NCI-H510A treated with DMSO at 0.1 percent for 48 hours (cell line): Measurements from ENCODE around the gene TBC1D8.

ENCODE experiments used
- DNase-seq: peaks from one replicate; lab custom pipeline; 2025; lab: John Stamatoyannopoulos, UW

TBC1D8 gene

DNA sequence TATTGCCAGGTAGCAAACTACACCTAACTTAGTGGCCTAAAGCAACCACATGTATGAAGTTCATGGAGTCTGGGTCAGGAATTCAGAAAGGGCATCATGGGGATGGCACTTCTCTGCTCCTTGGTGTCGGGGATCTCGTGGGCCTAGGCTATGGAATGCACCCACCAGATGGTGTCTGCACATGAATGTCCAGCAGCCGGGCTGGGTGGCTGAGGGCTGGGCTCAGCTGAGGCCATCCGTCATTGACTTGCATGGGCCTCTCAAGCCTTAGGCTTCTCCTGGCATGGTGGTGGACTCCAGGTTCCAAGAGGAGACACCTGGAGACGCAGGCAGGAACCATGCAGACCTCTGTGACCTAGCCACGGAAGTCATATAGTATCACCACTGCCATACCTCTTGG is 175.1 kb downstream of the TBC1D8 start:
- DNase-seq = no peak

DNA sequence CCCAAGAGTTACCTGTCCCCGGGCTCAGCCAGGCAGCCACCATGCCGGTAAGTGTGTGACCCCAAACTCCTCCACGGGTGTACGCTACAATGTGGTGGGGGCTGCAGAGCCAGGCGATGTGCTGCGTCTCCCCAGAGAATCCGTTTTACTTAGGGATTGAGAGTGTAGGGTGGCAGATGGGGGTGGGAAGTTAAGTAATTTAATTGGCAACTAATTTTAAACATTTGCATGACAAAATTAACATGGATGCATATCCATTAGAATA is 175.7 kb downstream of the TBC1D8 start:
- no peak for DNase-seq

DNA sequence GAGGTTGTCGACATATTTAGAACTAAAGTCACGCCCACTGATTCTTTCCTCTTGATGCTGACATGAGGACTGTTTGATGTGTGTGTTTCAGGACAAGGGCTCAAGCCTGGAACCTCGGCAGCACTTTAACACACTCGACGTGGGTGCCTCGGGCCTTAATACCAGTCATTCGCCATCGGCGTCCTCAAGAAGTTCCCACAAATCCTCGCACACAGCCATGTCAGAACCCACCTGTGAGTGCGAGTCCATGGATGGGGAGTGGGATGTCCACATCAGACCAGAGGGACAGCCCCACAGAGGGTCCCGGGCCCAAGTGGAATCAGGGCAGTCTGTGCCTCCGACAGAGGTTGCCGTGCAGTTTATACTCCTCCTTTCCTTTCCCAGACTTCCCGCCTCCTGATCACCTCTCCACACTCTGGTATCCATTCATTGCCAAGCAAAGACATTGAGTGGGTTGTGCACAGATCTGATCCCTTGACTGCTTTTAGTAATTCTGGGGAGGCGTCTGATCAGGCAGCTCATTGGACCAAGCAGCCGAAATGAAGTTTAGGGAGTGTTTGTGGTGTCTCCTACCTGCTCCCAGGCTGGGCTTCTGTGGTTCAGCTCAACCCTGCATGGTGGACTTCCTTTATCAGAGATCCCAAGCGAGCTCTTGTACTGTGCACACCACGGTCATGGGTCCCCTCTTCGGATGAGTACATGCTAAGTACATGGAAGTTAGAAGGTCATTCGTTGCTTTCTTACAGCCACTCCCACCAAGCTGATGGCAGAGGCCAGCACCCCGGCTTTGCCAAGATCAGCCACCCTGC is 176.3 kb downstream of the TBC1D8 start:
- no peak for DNase-seq

DNA sequence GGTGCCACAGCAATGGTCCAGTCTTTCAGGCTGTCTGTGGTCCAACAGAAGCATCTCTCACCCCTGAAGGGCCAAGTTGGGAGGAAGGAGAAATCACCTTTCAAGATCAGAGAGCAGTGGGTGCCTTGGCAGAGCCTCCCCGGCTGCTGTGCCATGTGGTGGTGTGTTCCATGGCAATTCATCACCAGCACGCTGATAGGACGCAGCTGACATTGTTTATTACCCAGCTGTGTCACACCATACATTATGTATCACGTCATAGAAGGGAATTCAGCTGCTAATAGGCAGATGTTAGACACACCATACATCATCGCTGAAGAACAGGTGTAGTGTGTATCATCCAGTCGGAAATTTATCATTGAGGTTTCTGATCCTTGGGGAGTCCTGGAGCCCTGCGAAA is 178.7 kb downstream of the TBC1D8 start:
- no peak for DNase-seq

DNA sequence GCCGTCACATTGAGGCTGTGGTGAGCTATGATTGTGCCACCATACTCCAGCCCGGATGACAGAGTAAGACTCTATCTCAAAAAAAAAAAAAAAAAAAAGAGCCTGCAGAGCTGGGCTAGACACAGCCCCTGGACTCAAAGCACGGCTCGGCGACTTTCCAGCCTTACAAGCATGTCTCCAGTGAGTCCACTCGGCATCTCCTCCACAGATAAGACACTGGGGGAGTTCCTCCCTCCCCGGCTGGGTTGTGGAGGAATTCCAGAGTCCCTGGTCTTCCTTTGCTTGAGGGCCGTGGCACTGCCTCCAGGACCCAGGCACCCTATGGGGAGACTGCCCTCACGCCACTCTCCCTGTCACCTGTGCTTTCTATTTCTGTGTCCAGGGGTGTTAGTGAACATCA is 180.0 kb downstream of the TBC1D8 start:
- no peak for DNase-seq

DNA sequence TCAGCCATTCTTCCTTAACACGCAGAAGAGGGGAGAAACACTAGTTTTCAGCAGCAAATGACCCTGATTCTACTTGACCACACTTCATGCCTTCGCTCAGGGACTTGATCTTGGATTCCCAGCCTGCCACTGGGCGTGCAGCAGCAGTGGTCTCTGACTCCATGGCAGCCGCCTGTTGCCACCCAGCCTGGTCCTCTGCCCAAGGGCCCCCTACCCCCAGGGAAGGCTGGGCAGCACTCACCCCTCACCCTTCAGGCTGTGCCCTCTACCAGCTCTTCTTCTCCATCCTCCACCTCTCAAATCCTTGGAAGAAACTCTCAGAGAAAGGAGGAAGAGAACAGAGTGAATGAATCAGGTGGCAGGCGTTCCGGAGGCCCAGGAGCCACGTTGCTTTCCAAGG is 181.2 kb downstream of the TBC1D8 start:
- DNase-seq = no peak

DNA sequence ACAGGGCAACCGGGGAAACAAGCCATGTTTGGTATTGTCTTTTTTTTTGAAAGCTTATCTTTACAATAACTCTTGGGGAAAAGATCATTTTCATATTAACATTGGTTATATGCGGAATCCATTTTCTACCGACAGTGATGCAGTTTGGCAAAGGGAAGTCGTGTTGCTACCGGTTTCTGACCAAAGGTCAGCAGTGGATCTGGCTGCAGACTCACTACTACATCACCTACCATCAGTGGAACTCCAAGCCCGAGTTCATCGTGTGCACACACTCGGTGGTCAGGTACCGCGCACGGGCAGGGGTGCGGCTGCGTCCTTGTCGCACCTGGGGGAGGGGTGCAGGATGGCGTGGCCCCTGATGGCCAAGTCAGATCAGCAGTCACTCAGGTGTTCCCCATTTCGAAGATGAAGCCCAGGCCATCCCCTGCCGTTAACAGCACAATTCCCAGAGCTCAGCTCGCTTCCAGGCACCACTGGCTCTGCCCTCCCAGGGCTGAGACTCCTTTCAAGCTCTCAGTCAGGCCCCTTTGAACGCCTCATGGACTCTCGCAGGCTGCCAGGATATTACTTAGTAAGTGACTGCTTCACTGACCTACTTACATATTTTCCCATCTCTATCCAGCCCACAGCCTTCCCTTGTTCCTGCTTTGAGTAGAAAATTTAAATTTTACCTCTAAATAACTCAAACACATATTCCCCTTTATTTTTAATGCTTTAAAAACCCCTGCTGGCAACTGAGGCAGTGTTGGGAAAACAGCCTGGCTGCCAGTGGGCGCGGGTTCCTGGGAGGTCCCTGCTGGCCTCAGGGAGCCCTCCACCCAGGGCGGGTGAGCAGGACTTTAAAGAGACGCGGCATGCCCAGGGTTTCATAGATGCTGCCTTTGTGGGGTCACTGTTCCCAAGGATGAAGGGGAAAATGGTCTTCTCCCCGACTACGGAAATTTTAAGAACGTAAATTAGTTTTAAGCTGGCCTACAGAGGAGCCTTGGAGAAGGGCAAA is 182.7 kb downstream of the TBC1D8 start:
- DNase-seq = no peak

DNA sequence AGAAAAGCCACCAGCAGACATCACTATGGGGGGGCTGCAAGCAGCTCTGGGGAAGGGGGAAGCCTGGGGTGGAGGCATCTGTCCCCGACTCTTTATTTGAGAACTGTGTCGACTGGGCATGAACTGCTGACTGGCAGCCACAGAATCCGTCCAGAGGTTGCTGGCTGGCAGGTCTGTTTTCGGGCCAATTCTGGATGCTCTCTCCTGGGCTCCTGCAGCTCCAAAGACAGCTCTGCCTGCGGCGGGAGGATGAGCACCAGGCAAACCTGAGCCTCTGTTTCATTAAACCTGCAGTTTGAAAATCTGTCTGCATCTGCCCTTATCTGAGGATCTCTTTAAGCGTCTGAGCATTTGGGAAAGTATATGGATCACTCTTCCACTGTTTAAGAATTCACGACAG is 183.5 kb downstream of the TBC1D8 start:
- no peak for DNase-seq

DNA sequence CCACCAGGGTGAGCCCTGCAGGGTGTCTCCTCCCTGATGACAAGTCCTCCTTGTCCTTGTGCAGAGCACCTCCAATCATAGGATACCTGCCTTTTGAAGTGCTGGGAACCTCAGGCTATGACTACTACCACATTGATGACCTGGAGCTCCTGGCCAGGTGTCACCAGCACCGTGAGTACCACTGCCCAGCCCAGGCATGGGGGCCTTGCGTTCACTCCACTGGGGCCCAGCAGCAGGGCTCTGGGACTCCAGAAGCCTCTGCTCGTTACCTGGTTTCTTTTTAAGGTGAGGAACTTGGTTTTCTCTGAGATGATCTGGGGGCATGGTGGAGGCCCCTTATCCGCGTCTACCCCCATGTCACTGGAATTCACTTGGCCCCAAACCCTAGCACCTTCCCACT is 185.6 kb downstream of the TBC1D8 start:
- DNase-seq = no peak

DNA sequence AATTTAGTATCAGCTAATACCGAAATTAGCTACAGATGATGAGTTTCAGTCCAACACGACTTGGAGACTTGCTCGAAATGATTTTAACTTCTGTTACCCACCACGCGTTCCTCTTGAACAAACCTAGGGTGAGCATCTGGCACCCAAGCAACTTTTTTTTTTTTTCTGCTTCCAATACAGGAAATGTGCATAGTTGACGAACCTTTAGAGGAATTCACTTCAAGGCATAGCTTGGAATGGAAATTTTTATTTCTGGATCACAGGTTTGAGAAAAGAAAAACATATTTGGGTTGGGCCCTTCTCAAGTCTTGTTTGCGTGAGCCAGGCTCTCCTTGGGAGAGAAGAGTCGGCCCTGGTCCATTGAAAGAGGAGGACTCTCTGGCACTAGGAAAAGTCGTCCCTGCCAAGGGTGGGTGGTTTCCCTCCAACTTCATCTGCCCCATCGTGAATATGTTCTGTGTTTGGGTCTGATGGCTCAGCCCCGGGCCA is 186.5 kb downstream of the TBC1D8 start:
- DNase-seq = no peak

DNA sequence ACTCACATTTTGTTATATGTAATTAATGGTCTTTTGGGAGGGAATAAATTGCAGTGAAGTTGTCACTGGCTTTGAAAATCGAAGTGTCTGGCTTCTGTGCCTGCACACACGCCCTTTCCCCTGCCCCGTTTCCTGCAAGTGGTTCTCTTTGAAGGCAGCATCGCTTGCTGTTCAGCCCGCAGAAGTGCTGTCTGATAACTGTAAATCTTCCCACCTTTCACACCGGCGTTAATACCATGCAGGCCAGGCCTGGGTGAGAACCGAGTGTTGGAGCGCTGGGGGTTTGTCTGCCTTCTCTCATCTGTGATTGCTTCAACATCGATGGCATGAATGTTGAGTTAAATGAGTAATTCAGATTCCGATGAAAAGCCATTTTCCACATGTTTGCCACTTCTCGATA is 187.0 kb downstream of the TBC1D8 start:
- DNase-seq = no peak

DNA sequence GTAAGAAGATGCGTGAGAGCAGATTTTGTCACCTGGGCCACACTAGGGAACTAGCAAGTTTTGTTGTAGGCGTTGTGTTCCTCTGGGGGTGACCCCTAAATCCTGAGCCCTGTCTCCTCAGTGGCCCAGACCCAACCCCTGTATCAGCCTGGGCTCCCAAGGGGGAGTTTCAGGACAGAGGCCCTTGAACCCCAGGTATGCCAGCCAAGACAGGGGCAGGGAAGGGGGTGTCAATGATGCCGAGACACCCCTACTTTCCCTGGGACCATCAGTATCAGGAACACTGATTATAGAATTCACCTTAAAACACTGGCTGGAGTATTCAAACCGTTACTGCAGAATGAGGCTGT is 188.2 kb downstream of the TBC1D8 start:
- DNase-seq = no peak

DNA sequence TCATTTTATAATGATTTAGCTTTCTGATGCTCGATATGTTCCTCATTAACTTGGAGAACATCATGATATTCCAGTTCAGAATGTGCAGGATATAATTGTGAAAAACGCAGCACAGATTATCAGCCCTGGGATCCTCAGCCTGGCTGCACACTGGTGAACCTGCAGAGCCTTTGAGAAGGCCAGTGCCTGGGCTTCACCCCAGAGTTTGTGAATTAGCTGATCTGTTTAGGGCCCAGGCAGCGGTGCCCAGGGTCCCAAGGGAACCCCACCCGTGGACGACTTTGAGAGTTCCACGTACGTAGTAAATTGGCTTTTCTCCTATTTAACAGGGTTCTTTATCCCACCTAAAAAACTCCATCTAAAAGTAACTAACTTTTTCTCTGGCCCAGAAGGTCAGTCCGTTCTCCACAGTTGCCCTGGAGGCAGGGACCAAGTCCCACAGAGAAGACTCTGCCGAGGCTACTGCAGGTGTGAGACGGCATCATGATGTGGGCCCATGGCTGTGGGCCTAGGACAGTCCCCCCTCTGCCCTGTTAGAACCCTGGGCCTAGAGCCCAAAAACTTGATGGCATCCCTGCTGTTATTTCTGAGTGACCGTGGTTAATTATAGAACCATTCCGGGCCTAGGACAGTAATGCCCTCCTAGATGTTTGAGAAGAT is 188.7 kb downstream of the TBC1D8 start:
- DNase-seq = no peak

DNA sequence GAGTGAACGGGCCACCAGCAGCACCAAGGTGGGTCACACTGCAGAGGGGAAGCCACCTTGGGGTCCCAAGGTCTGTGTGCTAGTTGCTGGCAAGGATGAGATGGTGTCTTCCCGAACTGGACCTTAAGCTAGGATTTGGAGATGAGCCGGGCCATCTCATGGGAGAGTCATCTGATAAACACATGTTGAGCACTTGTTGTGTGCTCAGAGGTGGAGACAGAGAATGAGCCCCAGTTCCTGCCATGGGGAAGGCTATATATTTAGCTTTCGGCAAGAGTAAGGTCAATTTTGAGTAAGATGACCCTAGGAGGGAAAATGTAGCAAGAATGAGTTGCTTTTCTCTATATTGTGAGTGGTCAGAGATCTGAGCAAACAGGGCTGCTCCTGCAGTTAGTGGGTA is 190.5 kb downstream of the TBC1D8 start:
- DNase-seq = no peak

DNA sequence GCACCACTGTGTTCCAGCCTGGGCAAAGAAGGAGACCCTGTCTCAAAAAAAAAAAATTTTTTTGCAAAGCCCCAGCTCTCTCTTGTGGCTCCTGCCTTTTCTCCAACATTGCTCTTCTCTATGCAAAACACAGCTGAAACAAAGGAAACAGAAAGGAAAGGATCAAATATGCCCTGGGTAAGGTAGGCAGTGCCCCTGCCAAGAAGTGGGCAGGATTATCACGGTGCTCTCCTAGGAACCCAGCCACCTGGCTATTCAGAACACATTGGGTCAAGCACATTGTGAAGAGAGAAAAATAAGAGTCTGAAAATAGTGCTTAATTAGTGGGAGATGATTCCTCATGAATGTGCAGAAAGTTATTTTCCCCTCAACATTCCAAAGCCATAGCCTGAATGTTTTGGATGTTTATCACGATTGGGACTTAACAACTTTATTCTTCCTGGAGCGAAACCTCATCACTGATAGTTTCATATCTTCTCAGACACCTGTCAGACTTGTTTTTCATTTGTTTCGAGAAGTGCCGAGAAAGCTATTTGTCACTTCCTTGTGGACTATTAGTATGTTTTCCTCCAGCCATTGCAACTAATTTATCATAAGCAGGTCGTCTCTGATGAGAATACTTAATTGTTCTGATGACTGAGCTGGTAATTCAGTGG is 191.8 kb downstream of the TBC1D8 start:
- no peak for DNase-seq

DNA sequence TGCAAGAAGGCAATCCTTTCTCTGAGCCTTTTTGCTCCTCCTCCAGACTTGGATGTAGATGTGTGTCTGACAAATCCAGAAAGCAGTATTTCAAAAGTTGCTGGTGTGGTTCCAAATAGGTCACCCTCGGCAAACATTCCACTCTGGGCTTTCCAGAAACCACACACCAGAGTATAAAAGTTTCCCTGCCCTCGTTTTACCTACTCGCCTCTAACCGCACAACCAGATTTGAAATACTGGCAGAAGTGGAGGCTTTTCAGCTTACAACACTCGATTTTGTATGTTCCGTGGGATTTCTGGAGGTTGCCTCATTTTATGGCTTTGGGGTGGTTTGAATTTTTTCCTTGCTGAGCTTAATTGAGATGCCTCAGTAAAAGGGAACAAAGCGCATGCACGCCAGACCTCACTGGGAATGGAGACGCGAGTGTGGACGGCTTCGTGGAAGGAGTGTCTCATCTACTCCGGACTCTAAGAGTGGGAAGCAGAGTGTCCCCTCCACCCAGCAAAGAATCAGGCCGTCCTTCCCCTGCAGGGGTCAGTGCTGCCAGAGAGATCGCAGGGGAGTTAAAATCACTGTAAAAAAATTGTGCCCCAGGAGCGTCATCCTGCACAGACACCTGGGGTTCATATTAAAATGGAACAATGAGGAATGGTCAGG is 193.1 kb downstream of the TBC1D8 start:
- DNase-seq = no peak
